GM18505 (cell line): ENCODE data around the gene ALKBH5.

Experiments
- ATAC-seq: cut with Tn5 transposase; IDR thresholded peaks from one replicate; pipeline ENCODE4 v1.9.1; 2021; ENCODE audit not compliant: unreplicated experiment
- POLR2A ChIP-seq: IDR thresholded peaks from 4 replicates; pipeline ENCODE4 v1.6.1; 2011; ENCODE audit warnings: borderline replicate concordance; ENCODE audit not compliant: insufficient read depth, insufficient read length; ENCODE audit errors: extremely low read depth

ALKBH5 gene

DNA sequence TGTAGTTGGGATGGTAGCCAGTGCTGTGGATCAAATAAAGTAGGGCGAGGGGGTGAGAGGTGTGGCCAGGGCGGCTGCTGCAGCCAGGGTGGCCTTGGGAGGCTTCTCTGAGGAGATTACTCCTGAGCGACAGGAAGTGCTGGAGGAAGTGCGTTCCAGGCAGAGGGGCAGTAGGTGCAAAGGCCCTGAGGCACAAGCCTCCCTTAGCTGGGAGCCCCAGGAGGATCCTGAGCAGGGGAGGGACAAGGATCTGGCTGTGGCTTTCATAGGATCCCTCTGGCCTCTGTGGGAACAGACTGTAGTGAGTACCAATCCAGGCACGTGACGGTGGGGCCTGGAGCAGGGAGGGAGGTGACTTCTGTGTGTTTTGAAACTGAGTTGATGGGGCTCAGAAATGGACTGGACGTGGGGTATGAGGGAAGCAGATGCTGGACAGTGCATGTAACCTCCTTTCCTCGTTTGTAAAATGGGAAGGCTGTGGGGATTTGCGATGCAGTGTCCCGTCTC is 44.6 kb downstream of the ALKBH5 start:
- no peak for TF ChIP-seq POLR2A
- no peak for ATAC-seq

GRCh38 chr17:18229254-18229653 is 45.6 kb downstream of the ALKBH5 start:
- no peak for ATAC-seq
- no peak for TF ChIP-seq POLR2A

GRCh38 chr17:18229771-18230170 is 46.1 kb downstream of the ALKBH5 start:
- ATAC-seq: no peak
- TF ChIP-seq POLR2A: no peak

- ATAC-seq: no peak
- TF ChIP-seq POLR2A: no peak
Measured at GRCh38 chr17:18230288-18231141, 46.9 kb downstream of the ALKBH5 start.

- no peak for TF ChIP-seq POLR2A
- ATAC-seq: no peak
Measured at GRCh38 chr17:18231164-18231563, 47.5 kb downstream of the ALKBH5 start.

DNA sequence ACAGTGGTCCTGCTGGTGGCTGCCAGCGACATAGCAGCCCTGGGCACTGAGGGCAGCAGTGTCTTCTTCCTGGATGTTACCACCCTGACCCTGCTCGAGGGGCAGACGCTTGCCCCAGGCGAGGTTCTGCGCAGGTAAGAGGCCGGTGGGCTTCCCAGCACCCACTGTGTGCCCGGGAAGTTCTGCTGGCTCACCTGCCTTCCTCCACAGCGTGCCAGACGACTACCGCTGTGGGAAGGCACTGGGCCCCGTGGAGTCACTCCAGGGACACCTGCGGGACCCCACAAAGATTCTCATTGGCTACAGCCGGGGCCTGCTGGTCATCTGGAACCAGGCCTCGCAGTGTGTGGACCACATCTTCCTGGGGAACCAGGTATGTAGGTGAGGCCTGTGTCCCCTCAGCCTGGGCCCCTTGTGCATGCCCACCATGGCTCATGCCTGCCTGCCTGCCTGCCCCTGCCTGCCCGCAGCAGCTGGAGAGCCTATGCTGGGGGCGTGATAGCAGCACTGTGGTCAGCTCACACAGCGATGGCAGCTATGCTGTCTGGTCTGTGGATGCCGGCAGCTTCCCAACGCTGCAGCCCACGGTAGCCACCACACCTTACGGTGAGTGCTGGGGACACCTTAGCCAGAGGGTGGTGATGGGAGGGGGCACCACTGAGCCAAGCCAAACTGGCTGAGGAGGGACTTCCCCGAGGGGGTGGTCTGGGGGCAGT is 50.3 kb downstream of the ALKBH5 start:
- ATAC-seq: no peak
- no peak for TF ChIP-seq POLR2A

DNA sequence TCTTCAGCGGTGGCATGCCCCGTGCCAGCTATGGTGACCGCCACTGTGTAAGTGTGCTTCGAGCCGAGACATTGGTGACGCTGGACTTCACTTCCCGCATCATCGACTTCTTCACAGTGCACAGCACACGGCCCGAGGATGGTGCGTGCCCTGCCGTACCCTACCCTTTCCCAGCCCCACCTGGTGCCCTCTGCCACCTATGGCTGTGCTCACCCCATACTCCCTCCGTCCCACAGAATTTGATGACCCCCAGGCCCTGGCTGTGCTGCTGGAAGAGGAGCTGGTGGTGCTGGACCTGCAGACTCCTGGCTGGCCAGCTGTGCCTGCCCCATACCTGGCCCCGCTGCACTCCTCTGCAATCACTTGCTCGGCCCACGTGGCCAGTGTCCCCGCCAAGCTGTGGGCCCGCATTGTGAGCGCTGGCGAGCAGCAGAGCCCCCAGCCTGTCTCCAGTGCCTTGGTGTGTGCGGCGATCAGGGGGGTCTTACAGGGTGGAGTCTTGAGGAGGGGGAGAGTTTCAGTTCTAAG is 51.3 kb downstream of the ALKBH5 start:
- ATAC-seq: no peak
- no peak for TF ChIP-seq POLR2A

- no peak for ATAC-seq
- no peak for TF ChIP-seq POLR2A
Measured at GRCh38 chr17:18235743-18236256, 52.2 kb downstream of the ALKBH5 start.

DNA sequence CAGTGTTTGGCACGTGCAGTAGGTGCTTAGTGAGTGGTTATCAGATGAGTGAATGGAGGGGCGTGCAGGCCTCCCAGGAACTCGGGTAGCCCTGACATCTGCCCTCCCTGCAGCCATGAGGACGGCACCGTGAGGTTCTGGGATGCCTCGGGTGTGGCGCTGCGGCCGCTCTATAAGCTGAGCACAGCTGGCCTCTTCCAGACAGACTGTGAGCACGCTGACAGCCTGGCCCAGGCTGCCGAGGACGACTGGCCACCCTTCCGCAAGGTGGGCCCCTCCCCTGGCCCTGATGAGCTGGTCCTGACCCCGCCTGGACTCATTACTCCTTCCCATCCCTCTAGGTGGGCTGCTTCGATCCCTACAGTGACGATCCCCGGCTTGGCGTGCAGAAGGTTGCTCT is 52.9 kb downstream of the ALKBH5 start:
- no peak for ATAC-seq
- no peak for TF ChIP-seq POLR2A

DNA sequence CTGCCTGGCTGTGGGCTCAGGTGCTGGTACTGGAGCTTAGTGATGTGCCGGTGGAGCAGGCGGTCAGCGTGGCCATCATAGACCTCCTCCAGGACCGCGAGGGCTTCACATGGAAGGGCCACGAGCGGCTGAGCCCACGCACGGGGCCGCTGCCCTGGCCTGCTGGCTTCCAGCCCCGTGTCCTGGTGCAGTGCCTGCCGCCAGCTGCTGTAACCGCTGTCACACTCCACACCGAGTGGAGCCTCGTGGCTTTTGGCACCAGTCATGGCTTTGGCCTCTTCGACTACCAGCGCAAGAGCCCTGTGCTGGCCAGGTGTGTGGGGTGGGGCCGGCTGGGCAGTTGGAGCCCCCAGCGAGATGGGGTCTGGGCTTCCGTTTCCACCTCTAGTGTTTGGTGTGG is 53.8 kb downstream of the ALKBH5 start:
- no peak for TF ChIP-seq POLR2A
- ATAC-seq: no peak

DNA sequence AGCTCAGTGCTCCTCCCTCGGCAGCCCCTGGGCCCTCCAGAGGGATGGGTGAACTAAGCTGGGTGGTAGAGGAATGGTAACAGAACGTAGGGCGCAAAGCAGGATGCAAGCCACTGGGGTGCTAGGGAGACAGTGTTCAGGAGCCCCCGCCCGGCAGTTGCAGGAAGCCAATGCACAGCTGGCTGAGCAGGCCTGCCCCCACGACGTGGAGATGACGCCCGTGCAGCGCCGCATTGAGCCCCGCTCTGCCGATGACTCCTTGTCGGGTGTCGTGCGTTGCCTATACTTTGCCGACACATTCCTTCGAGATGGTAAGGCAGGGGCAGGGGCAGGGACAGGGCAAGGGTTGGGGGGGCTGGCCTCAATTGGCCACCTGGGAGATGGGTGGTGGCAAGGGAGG is 54.7 kb downstream of the ALKBH5 start:
- no peak for ATAC-seq
- no peak for TF ChIP-seq POLR2A

- no peak for TF ChIP-seq POLR2A
- no peak for ATAC-seq
Measured at GRCh38 chr17:18240449-18240848, 56.8 kb downstream of the ALKBH5 start.

GRCh38 chr17:18241229-18241871 is 57.7 kb downstream of the ALKBH5 start:
- no peak for TF ChIP-seq POLR2A
- no peak for ATAC-seq
